Putamen (tissue), 1 donor: ENCODE measurements around the gene EGFLAM.
"Not testable (repeated sequence)": the region's sequence is repeated elsewhere in the genome, so short reads cannot be mapped to it uniquely, and the experiment has no call there.

Source experiments
- DNase-seq: peaks from one replicate; pipeline ENCODE4 v3.0.0-alpha.2; 2016; ENCODE audit warnings: low spot score

EGFLAM gene

GRCh38 chr5:38329132-38329715 is 70.9 kb downstream of the EGFLAM start:
- no peak for DNase-seq

GRCh38 chr5:38330207-38330606 is 71.8 kb downstream of the EGFLAM start:
- DNase-seq, result no peak

GRCh38 chr5:38331831-38332230 is 73.5 kb downstream of the EGFLAM start:
- DNase-seq, result no peak

- not testable (repeated sequence) for DNase-seq
These were observed 74.8 kb downstream of the EGFLAM start for GRCh38 chr5:38333181-38333580.

- DNase-seq, result no peak
These were observed 80.1 kb downstream of the EGFLAM start for GRCh38 chr5:38338455-38338854.

GRCh38 chr5:38339446-38339845 is 81.1 kb downstream of the EGFLAM start:
- DNase-seq, result no peak

- DNase-seq, result no peak
These were observed 82.7 kb downstream of the EGFLAM start for GRCh38 chr5:38341056-38341455.

- DNase-seq, result no peak
These were observed 83.3 kb downstream of the EGFLAM start for GRCh38 chr5:38341641-38342040.

- no peak for DNase-seq
These were observed 83.9 kb downstream of the EGFLAM start for GRCh38 chr5:38342261-38342660.

- DNase-seq, result no peak
These were observed 86.5 kb downstream of the EGFLAM start for GRCh38 chr5:38344891-38345290.

GRCh38 chr5:38346593-38346992 is 88.2 kb downstream of the EGFLAM start:
- DNase-seq, result no peak

- DNase-seq, result no peak
These were observed 88.8 kb downstream of the EGFLAM start for GRCh38 chr5:38347040-38347763.

- no peak for DNase-seq
These were observed 89.5 kb downstream of the EGFLAM start for GRCh38 chr5:38347896-38348295.

- DNase-seq, result no peak
These were observed 102.1 kb downstream of the EGFLAM start for GRCh38 chr5:38360323-38361061.

GRCh38 chr5:38362713-38363112 is 104.4 kb downstream of the EGFLAM start:
- no peak for DNase-seq

- DNase-seq, result no peak
These were observed 106.5 kb downstream of the EGFLAM start for GRCh38 chr5:38364825-38365224.

- no peak for DNase-seq
These were observed 109.1 kb downstream of the EGFLAM start for GRCh38 chr5:38367410-38367809.

GRCh38 chr5:38367966-38368365 is 109.6 kb downstream of the EGFLAM start:
- no peak for DNase-seq

GRCh38 chr5:38369692-38370091 is 111.3 kb downstream of the EGFLAM start:
- DNase-seq, result no peak

- no peak for DNase-seq
These were observed 112.2 kb downstream of the EGFLAM start for GRCh38 chr5:38370358-38371100.

GRCh38 chr5:38371596-38371995 is 113.2 kb downstream of the EGFLAM start:
- no peak for DNase-seq

- DNase-seq, result no peak
These were observed 115.4 kb downstream of the EGFLAM start for GRCh38 chr5:38373743-38374142.

GRCh38 chr5:38375423-38375822 is 117.1 kb downstream of the EGFLAM start:
- no peak for DNase-seq
